ENCODE results near the gene POLR2H. TPM values are rescaled to one million over a fixed set of nuclear protein-coding genes. Genes with fewer than 3 reads are reported as not detected.
A peak's percentile ranks its signal among the peaks of the same experiment; 100 is the strongest.

POLR2H gene
- total and polyA plus RNA-seq, 10 of the 15 experiments (the other 5 are each of a cell fraction or from before 2014, with no cell fraction given): 74.2 to 357 (median 143) TPM

GRCh38 chr3:184371570-184372018, 10.1 kb downstream of the POLR2H start:
- no peak for DNase-seq (ENCODE audit: low read depth, low spot score)
- Histone ChIP-seq H3K9me3 (replicated peaks; ENCODE audit: control insufficient read depth, insufficient read depth, low read length) (no peaks in the 10 kb centered on the region), H3K27me3 (replicated peaks in 1 of 2; ENCODE audit: control insufficient read depth in 2 of 2, insufficient read depth in 2 of 2, low read length in 1 of 2) (peaks cover 0 to 6% of the 10 kb centered on the region in 2 experiments; a peak in 2 of 4 replicates), H3K4me2 (ENCODE audit: control insufficient read depth, insufficient read depth) (no peak overlapping the region), H3K4me1 (ENCODE audit: control insufficient read depth, insufficient read depth, low read length) (no peaks in the 10 kb centered on the region), H3K27ac (ENCODE audit: control insufficient read depth, insufficient read depth) (no peak overlapping the region), H4K20me1 (ENCODE audit: control insufficient read depth, insufficient read depth) (no peaks in the 10 kb centered on the region), H2AFZ (ENCODE audit: control insufficient read depth, low read depth, low read length) (no peak overlapping the region), H3K4me3 (no peak overlapping the region), H3K9ac (ENCODE audit: control insufficient read depth, insufficient read depth, low read length) (no peak overlapping the region), H3K79me2 (ENCODE audit: control insufficient read depth, insufficient read depth, low read length) (0 out of 2 replicates have a peak, but pooled peaks cover under 1% of the 10 kb centered on the region), H3K36me3 (ENCODE audit: control insufficient read depth in 2 of 2, insufficient read depth in 2 of 2, low read length in 1 of 2) (peaks cover 2% of the 10 kb centered on the region in 2 experiments; a peak in 2 of 4 replicates)
- no TSS peak for BruUV-seq (replicated peaks)
- TF ChIP-seq CTCF (IDR thresholded peaks at IDR 0.05 in 2 of 3, conservative IDR thresholded peaks at IDR 0.05 in 1 of 3; ENCODE audit: control insufficient read depth in 2 of 3, extremely low read depth in 1 of 3, insufficient read depth in 1 of 3, low read depth in 3 of 3, low read length in 3 of 3) (peak; percentile 83 to 97 (median 97); a peak in 5 of 6 replicates), STAT3 (IDR thresholded peaks at IDR 0.05; ENCODE audit: low read depth, low read length) (no peak), ZBTB4 (CRISPR knock-in tag; IDR thresholded peaks at IDR 0.05) (no peak), IRF4 (IDR thresholded peaks at IDR 0.05; ENCODE audit: low read depth, low read length) (0 out of 2 replicates have a peak, but pooled peaks have one; percentile 41), TCF12 (IDR thresholded peaks at IDR 0.05; ENCODE audit: low read depth, low read length) (no peak), RAD21 (IDR thresholded peaks at IDR 0.05; ENCODE audit: insufficient read depth, low read depth, low read length) (peak; percentile 86), SMC3 (IDR thresholded peaks at IDR 0.05; ENCODE audit: borderline replicate concordance, low read length) (peak; percentile 81), SIN3A (IDR thresholded peaks at IDR 0.05; ENCODE audit: low read depth, low read length) (no peak), SPI1 (IDR thresholded peaks at IDR 0.05; ENCODE audit: borderline replicate concordance, insufficient read depth, low read depth, low read length) (peak; percentile 55; the same call in 1 of the 2 replicates), ZNF217 (IDR thresholded peaks at IDR 0.05) (no peak), BHLHE40 (IDR thresholded peaks at IDR 0.05; ENCODE audit: borderline replicate concordance in 1 of 2, low read depth in 2 of 2, low read length in 1 of 2) (0 out of 4 replicates have a peak, but pooled peaks of 1 of the 2 experiments have one; percentile 7)
- TF ChIP-seq, protein P1, sequence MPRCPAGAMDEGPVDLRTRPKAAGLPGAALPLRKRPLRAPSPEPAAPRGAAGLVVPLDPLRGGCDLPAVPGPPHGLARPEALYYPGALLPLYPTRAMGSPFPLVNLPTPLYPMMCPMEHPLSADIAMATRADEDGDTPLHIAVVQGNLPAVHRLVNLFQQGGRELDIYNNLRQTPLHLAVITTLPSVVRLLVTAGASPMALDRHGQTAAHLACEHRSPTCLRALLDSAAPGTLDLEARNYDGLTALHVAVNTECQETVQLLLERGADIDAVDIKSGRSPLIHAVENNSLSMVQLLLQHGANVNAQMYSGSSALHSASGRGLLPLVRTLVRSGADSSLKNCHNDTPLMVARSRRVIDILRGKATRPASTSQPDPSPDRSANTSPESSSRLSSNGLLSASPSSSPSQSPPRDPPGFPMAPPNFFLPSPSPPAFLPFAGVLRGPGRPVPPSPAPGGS (IDR thresholded peaks at IDR 0.05; ENCODE audit: borderline replicate concordance, insufficient read depth, low read depth, low read length, poor library complexity, severe bottlenecking): no peak
- TF ChIP-seq, protein P2, sequence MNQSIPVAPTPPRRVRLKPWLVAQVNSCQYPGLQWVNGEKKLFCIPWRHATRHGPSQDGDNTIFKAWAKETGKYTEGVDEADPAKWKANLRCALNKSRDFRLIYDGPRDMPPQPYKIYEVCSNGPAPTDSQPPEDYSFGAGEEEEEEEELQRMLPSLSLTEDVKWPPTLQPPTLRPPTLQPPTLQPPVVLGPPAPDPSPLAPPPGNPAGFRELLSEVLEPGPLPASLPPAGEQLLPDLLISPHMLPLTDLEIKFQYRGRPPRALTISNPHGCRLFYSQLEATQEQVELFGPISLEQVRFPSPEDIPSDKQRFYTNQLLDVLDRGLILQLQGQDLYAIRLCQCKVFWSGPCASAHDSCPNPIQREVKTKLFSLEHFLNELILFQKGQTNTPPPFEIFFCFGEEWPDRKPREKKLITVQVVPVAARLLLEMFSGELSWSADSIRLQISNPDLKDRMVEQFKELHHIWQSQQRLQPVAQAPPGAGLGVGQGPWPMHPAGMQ (IDR thresholded peaks at IDR 0.05; ENCODE audit: borderline replicate concordance): no peak
- in situ Hi-C loops (cut with MboI): no loop called here
- ChIA-PET CTCF (interaction anchor here (0.5 to 4.0 kb wide), 38 partner anchors 10 to 476 kb away, joined by 3 to 79 read pairs (median 4); partner anchors contain the start of genes CLCN2 and POLR2H), RAD21 (ENCODE audit: unreplicated experiment) (interaction anchor here (0.5 to 3.4 kb wide), 15 partner anchors 10 to 511 kb away, joined by 3 to 28 read pairs (median 4); partner anchors contain the start of genes CLCN2, EPHB3 and POLR2H), POLR2A (interaction anchor here (0.5 kb wide), 1 partner anchor 290 kb away, joined by 4 read pairs; no protein-coding TSS in a partner anchor), SMC1A (ENCODE audit: uncharacterized antibody, unreplicated experiment) (interaction anchor here (0.8 to 2.2 kb wide), 19 partner anchors 8 to 475 kb away, joined by 3 to 24 read pairs (median 3); partner anchors contain the start of genes CLCN2 and POLR2H)
- peak; percentile 31 for FAIRE-seq
- intact Hi-C loops (cut with micrococcal nuclease; ENCODE audit: unreplicated experiment): loop anchor here (1.0 to 2.0 kb wide), 3 partner anchors 97 to 170 kb away; no protein-coding TSS in a partner anchor
- 60% methylated on average over 5 of the region's 5 CpGs for WGBS (ENCODE audit: insufficient coverage, insufficient replicate concordance, low lambda C conversion rate, missing lambda C conversion rate)
- ATAC-seq: peak; percentile 99

All from GM12878 (cell line).